ENCODE data around the gene MSI2.

- TF ChIP-seq, protein P1, sequence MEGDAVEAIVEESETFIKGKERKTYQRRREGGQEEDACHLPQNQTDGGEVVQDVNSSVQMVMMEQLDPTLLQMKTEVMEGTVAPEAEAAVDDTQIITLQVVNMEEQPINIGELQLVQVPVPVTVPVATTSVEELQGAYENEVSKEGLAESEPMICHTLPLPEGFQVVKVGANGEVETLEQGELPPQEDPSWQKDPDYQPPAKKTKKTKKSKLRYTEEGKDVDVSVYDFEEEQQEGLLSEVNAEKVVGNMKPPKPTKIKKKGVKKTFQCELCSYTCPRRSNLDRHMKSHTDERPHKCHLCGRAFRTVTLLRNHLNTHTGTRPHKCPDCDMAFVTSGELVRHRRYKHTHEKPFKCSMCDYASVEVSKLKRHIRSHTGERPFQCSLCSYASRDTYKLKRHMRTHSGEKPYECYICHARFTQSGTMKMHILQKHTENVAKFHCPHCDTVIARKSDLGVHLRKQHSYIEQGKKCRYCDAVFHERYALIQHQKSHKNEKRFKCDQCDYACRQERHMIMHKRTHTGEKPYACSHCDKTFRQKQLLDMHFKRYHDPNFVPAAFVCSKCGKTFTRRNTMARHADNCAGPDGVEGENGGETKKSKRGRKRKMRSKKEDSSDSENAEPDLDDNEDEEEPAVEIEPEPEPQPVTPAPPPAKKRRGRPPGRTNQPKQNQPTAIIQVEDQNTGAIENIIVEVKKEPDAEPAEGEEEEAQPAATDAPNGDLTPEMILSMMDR (conservative IDR thresholded peaks at IDR 0.05; ENCODE audit: low read length): no peak
- TF ChIP-seq EZH2phosphoT487 (IDR thresholded peaks at IDR 0.05; ENCODE audit: borderline replicate concordance, low read depth, low read length): no peak
Measured at GRCh38 chr17:57634713-57635465, 378.6 kb downstream of the MSI2 start.
